ENCODE measurements around the gene MTG1. TPM values are rescaled to one million over a fixed set of nuclear protein-coding genes. Genes with fewer than 3 reads are reported as not detected.

Gene MTG1
- total and polyA plus RNA-seq, 2 donors (not counting 1 experiment from before 2014, with no cell fraction given), result 23.9 to 25.3 TPM

DNA sequence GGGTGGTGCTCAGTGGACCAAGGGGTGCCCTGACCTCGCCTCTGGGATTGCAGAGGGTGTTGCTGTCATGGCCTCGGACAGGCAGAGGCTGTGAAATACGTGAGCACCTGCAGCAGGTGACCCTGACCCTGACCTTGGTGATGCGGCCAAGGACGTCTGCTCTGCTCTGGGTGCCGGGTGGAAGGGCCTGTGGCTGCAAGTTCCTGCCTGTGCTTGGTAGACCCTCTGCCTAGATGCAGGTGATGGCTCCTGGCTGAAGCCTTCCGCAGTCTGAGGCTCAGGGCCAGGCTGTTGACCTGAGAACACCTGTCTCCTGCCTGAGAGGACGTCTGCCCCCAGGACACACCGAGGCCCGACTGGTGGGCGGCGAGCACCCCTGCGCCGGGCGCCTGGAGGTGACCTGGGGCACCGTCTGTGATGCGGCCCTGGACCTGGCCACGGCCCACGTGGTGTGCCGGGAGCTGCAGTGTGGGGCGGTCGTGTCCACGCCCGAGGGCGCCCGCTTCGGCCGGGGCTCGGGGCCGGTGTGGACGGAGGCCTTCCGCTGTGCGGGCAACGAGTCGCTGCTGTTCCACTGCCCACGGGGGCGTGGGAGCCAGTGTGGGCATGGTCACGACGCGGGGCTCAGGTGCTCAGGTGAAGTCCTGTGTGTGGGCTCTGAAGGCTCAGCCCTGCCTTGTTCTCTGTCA lies 64.2 kb downstream of the MTG1 start:
- Histone ChIP-seq H4K20me1 (ENCODE audit: control insufficient read depth, extremely low read depth, insufficient read depth, low read length) (no peaks in the 10 kb centered on the region), H3K9ac (ENCODE audit: insufficient read depth, low read length) (no peak overlapping the region), H3K4me2 (ENCODE audit: extremely low read depth, insufficient read depth, low read length) (no peak overlapping the region), H3K36me3 (ENCODE audit: control insufficient read depth, insufficient read depth, low read length) (no peaks in the 10 kb centered on the region), H3K27me3 (ENCODE audit: control insufficient read depth, insufficient read depth, low read length) (no peaks in the 10 kb centered on the region), H3K9me3 (ENCODE audit: control insufficient read depth, insufficient read depth, low read depth, low read length) (no peaks in the 10 kb centered on the region), H3K4me1 (ENCODE audit: control insufficient read depth, extremely low read depth, insufficient read depth, low read length) (no peaks in the 10 kb centered on the region), H3K79me2 (ENCODE audit: control insufficient read depth, insufficient read depth, low read length) (no peaks in the 10 kb centered on the region), H2AFZ (ENCODE audit: low read length) (no peak overlapping the region), H3K4me3 (replicated peaks in 1 of 4; ENCODE audit: control extremely low read depth in 1 of 4, insufficient read depth in 1 of 4, low read depth in 3 of 4, low read length in 4 of 4) (no peak overlapping the region), H3K27ac (ENCODE audit: insufficient read depth, low read length) (no peak overlapping the region)
- TF ChIP-seq EZH2 (IDR thresholded peaks at IDR 0.05; ENCODE audit: low read length, missing control alignments), result no peak
- TF ChIP-seq, protein P1, sequence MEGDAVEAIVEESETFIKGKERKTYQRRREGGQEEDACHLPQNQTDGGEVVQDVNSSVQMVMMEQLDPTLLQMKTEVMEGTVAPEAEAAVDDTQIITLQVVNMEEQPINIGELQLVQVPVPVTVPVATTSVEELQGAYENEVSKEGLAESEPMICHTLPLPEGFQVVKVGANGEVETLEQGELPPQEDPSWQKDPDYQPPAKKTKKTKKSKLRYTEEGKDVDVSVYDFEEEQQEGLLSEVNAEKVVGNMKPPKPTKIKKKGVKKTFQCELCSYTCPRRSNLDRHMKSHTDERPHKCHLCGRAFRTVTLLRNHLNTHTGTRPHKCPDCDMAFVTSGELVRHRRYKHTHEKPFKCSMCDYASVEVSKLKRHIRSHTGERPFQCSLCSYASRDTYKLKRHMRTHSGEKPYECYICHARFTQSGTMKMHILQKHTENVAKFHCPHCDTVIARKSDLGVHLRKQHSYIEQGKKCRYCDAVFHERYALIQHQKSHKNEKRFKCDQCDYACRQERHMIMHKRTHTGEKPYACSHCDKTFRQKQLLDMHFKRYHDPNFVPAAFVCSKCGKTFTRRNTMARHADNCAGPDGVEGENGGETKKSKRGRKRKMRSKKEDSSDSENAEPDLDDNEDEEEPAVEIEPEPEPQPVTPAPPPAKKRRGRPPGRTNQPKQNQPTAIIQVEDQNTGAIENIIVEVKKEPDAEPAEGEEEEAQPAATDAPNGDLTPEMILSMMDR (conservative IDR thresholded peaks at IDR 0.05 in 1 of 2, IDR thresholded peaks at IDR 0.05 in 1 of 2; ENCODE audit: low read depth in 1 of 2, low read length in 2 of 2), result no peak
- no peak for DNase-seq (ENCODE audit: low read depth in 2 of 2)

DNA sequence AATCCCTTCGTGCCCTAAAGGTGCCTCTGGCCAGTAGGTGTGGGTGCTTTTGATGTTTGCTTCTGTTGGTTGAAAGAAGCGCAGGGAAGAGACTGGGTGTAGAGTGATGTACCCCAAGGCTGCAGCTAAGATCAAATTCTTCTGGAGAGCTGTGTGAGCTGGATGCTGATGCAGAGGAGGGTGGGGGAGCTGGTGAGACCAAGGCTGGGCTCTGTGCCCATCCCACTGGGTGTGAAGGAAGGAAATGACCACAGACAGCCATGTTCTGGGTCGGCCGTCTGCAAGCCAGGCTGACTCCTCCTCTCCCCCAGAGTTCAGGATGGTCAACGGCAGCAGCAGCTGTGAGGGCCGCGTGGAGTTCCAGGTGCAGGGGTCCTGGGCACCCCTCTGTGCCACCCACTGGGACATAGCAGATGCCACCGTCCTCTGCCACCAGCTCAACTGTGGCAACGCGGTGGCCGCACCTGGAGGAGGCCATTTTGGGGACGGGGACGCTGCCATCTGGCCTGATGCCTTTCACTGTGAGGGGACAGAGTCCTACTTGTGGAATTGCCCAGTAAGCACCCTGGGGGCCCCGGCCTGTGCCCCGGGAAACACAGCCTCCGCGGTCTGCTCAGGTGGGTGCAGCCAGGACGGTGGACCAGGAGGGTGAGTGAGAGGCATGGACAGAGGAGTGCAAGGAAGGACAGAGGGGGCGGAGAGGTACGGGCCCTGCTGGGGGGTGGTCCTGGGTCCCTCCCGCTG lies 64.9 kb downstream of the MTG1 start:
- Histone ChIP-seq H4K20me1 (ENCODE audit: control insufficient read depth, extremely low read depth, insufficient read depth, low read length) (no peaks in the 10 kb centered on the region), H3K79me2 (ENCODE audit: control insufficient read depth, insufficient read depth, low read length) (no peaks in the 10 kb centered on the region), H3K27me3 (ENCODE audit: control insufficient read depth, insufficient read depth, low read length) (no peaks in the 10 kb centered on the region), H3K4me3 (replicated peaks in 1 of 4; ENCODE audit: control extremely low read depth in 1 of 4, insufficient read depth in 1 of 4, low read depth in 3 of 4, low read length in 4 of 4) (no peak overlapping the region), H3K36me3 (ENCODE audit: control insufficient read depth, insufficient read depth, low read length) (no peaks in the 10 kb centered on the region), H3K9me3 (ENCODE audit: control insufficient read depth, insufficient read depth, low read depth, low read length) (no peaks in the 10 kb centered on the region), H3K4me2 (ENCODE audit: extremely low read depth, insufficient read depth, low read length) (no peak overlapping the region), H3K4me1 (ENCODE audit: control insufficient read depth, extremely low read depth, insufficient read depth, low read length) (no peaks in the 10 kb centered on the region), H3K27ac (ENCODE audit: insufficient read depth, low read length) (no peak overlapping the region), H2AFZ (ENCODE audit: low read length) (no peak overlapping the region), H3K9ac (ENCODE audit: insufficient read depth, low read length) (no peak overlapping the region)
- DNase-seq (ENCODE audit: low read depth in 2 of 2), result no peak
- TF ChIP-seq EZH2 (IDR thresholded peaks at IDR 0.05; ENCODE audit: low read length, missing control alignments), result no peak
- TF ChIP-seq, protein P1 (conservative IDR thresholded peaks at IDR 0.05 in 1 of 2, IDR thresholded peaks at IDR 0.05 in 1 of 2; ENCODE audit: low read depth in 1 of 2, low read length in 2 of 2), result no peak

DNA sequence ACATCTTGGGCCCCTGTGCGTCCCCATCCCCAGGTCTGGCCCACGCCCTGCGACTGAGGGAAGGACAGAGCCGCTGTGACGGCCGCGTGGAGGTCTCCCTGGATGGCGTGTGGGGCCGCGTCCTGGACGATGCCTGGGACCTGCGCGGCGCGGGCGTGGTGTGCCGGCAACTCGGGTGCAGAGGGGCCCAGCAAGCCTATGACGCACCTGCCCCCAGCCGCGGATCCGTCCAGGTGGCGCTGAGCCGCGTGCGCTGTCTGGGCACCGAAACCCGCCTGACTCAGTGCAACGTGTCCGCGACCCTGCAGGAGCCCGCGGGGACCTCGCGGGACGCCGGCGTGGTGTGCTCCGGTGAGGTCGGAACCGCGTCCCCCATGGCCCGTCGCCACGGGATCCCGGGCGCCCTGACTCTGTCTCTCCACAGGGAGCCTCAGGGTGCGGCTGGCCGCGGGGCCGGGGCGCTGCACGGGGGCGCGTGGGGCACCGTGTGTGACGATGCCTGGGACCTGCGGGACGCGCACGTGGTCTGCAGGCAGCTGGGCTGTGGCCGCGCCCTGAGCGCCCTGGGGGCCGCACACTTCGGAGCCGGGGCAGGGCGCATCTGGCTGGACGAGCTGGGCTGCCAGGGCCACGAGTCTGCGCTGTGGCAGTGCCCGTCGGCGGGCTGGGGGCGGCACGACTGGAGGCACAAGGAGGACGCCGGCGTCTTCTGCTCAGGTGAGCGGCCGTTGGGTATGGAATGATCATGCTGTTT lies 65.7 kb downstream of the MTG1 start:
- Histone ChIP-seq H2AFZ (ENCODE audit: low read length) (no peak overlapping the region), H3K4me2 (ENCODE audit: extremely low read depth, insufficient read depth, low read length) (no peak overlapping the region), H3K4me1 (ENCODE audit: control insufficient read depth, extremely low read depth, insufficient read depth, low read length) (no peaks in the 10 kb centered on the region), H3K27me3 (ENCODE audit: control insufficient read depth, insufficient read depth, low read length) (no peaks in the 10 kb centered on the region), H3K79me2 (ENCODE audit: control insufficient read depth, insufficient read depth, low read length) (no peaks in the 10 kb centered on the region), H3K9me3 (ENCODE audit: control insufficient read depth, insufficient read depth, low read depth, low read length) (no peaks in the 10 kb centered on the region), H3K36me3 (ENCODE audit: control insufficient read depth, insufficient read depth, low read length) (no peaks in the 10 kb centered on the region), H3K27ac (ENCODE audit: insufficient read depth, low read length) (no peak overlapping the region), H3K4me3 (replicated peaks in 1 of 4; ENCODE audit: control extremely low read depth in 1 of 4, insufficient read depth in 1 of 4, low read depth in 3 of 4, low read length in 4 of 4) (no peak overlapping the region), H3K9ac (ENCODE audit: insufficient read depth, low read length) (no peak overlapping the region), H4K20me1 (ENCODE audit: control insufficient read depth, extremely low read depth, insufficient read depth, low read length) (no peaks in the 10 kb centered on the region)
- no peak for DNase-seq (ENCODE audit: low read depth in 2 of 2)
- no peak for TF ChIP-seq EZH2 (IDR thresholded peaks at IDR 0.05; ENCODE audit: low read length, missing control alignments)
- TF ChIP-seq, protein P1 (conservative IDR thresholded peaks at IDR 0.05 in 1 of 2, IDR thresholded peaks at IDR 0.05 in 1 of 2; ENCODE audit: low read depth in 1 of 2, low read length in 2 of 2), result no peak

All from fibroblast of lung (primary cell).